ENCODE results near the gene FAAP20. TPM values are rescaled to one million over a fixed set of nuclear protein-coding genes. Genes with fewer than 3 reads are reported as not detected.

The FAAP20 gene
- total RNA-seq, 1 experiment from 2014 or later: 112 TPM

GRCh38 chr1:2233468-2233867 is 38.9 kb upstream of the FAAP20 start:
- no TSS peak for BruUV-seq (replicated peaks)
- Histone ChIP-seq H3K9me2 (ENCODE audit: insufficient read depth) (no peaks in the 10 kb centered on the region), H3K9me3 (ENCODE audit: control insufficient read depth in 1 of 2, insufficient read depth in 1 of 2, low read depth in 1 of 2, low read length in 2 of 2) (no peaks in the 10 kb centered on the region), H3K9ac (ENCODE audit: low read length) (no peak overlapping the region), H3K4me2 (ENCODE audit: low read length) (no peak overlapping the region), H4K20me1 (ENCODE audit: insufficient read depth) (peaks cover 28% of the 10 kb centered on the region; the same call in 1 of the 2 replicates), H3K4me1 (ENCODE audit: control insufficient read depth in 1 of 2, insufficient read depth in 2 of 2, low read length in 2 of 2) (peaks cover 17 to 29% of the 10 kb centered on the region in 2 experiments), H3K27ac (ENCODE audit: low read depth, low read length) (no peak overlapping the region), H3K27me3 (ENCODE audit: insufficient read depth, low read length) (no peaks in the 10 kb centered on the region), H3K36me3 (ENCODE audit: control insufficient read depth in 1 of 2, insufficient read depth in 2 of 2, low read length in 2 of 2) (peaks cover 0 to 8% of the 10 kb centered on the region in 2 experiments; a peak in 1 of 4 replicates), H3K79me2 (ENCODE audit: insufficient read depth, low read length) (peaks cover 98% of the 10 kb centered on the region), H2AFZ (ENCODE audit: low read depth, low read length, poor library complexity, severe bottlenecking) (no peak overlapping the region), H3K4me3 (replicated peaks in 1 of 2; ENCODE audit: low read depth in 1 of 2, low read length in 2 of 2) (no peak overlapping the region)
- TF ChIP-seq JUND (IDR thresholded peaks at IDR 0.05) (no peak), POLR2A (IDR thresholded peaks at IDR 0.05; ENCODE audit: borderline replicate concordance, extremely low read depth, insufficient read depth, insufficient read length) (no peak), YY1 (IDR thresholded peaks at IDR 0.05; ENCODE audit: extremely low read depth, insufficient replicate concordance, low read depth, low read length) (no peak), REST (IDR thresholded peaks at IDR 0.05; ENCODE audit: low read depth) (no peak), CBX3 (IDR thresholded peaks at IDR 0.05; ENCODE audit: low read depth) (no peak), FOSL1 (IDR thresholded peaks at IDR 0.05; ENCODE audit: low read depth) (no peak), MAX (IDR thresholded peaks at IDR 0.05) (no peak), ELF1 (IDR thresholded peaks at IDR 0.05; ENCODE audit: borderline replicate concordance, low read depth) (no peak), CEBPB (IDR thresholded peaks at IDR 0.05; ENCODE audit: low read depth) (no peak), SP1 (IDR thresholded peaks at IDR 0.05; ENCODE audit: low read depth) (no peak), RAD21 (IDR thresholded peaks at IDR 0.05; ENCODE audit: low read depth) (no peak), EZH2 (IDR thresholded peaks at IDR 0.05) (no peak), TCF7L2 (IDR thresholded peaks at IDR 0.05; ENCODE audit: borderline replicate concordance, extremely low read depth, insufficient read depth, insufficient read length) (no peak), EGR1 (IDR thresholded peaks at IDR 0.05; ENCODE audit: low read depth) (no peak), SRF (IDR thresholded peaks at IDR 0.05; ENCODE audit: low read depth) (no peak)
- TF ChIP-seq, protein P1, sequence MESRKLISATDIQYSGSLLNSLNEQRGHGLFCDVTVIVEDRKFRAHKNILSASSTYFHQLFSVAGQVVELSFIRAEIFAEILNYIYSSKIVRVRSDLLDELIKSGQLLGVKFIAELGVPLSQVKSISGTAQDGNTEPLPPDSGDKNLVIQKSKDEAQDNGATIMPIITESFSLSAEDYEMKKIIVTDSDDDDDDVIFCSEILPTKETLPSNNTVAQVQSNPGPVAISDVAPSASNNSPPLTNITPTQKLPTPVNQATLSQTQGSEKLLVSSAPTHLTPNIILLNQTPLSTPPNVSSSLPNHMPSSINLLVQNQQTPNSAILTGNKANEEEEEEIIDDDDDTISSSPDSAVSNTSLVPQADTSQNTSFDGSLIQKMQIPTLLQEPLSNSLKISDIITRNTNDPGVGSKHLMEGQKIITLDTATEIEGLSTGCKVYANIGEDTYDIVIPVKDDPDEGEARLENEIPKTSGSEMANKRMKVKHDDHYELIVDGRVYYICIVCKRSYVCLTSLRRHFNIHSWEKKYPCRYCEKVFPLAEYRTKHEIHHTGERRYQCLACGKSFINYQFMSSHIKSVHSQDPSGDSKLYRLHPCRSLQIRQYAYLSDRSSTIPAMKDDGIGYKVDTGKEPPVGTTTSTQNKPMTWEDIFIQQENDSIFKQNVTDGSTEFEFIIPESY (IDR thresholded peaks at IDR 0.05; ENCODE audit: extremely low read depth, insufficient replicate concordance, low read length): no peak
- TF ChIP-seq, protein P2, sequence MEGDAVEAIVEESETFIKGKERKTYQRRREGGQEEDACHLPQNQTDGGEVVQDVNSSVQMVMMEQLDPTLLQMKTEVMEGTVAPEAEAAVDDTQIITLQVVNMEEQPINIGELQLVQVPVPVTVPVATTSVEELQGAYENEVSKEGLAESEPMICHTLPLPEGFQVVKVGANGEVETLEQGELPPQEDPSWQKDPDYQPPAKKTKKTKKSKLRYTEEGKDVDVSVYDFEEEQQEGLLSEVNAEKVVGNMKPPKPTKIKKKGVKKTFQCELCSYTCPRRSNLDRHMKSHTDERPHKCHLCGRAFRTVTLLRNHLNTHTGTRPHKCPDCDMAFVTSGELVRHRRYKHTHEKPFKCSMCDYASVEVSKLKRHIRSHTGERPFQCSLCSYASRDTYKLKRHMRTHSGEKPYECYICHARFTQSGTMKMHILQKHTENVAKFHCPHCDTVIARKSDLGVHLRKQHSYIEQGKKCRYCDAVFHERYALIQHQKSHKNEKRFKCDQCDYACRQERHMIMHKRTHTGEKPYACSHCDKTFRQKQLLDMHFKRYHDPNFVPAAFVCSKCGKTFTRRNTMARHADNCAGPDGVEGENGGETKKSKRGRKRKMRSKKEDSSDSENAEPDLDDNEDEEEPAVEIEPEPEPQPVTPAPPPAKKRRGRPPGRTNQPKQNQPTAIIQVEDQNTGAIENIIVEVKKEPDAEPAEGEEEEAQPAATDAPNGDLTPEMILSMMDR (IDR thresholded peaks at IDR 0.05 in 2 of 3, conservative IDR thresholded peaks at IDR 0.05 in 1 of 3; ENCODE audit: borderline replicate concordance in 1 of 3, insufficient read depth in 1 of 3, low read depth in 2 of 3, low read length in 2 of 3): no peak
- no peak for ATAC-seq
- no peak for DNase-seq (ENCODE audit: low read depth, low spot score)
- RAD21 ChIA-PET (ENCODE audit: low non-redundant PET in 1 of 2, low total read pairs in 2 of 2, uncharacterized antibody in 2 of 2, unreplicated experiment in 2 of 2): no interaction called here
- POLR2A ChIA-PET: no interaction called here
- intact Hi-C loops (cut with micrococcal nuclease): loop anchor here (5.0 kb wide), 1 partner anchor 36 kb away; no protein-coding TSS in a partner anchor
- CTCF ChIA-PET: no interaction called here
